SK-N-SH (cell line): ENCODE measurements around the gene ZC3H7B. TPM values are rescaled to one million over a fixed set of nuclear protein-coding genes. Genes with fewer than 3 reads are reported as not detected.

Experiments used
- CTCF ChIA-PET: fragments of 300-600, 350-600 bp; formaldehyde crosslinking; extraction: SDS; loops from one replicate; lab custom pipeline; 2021; lab: Yijun Ruan, JAX
- POLR2A ChIA-PET: fragments of 350-600 bp; sonication (Branson Sonifier 250); formaldehyde crosslinking; extraction: SDS; loops from one replicate; lab custom pipeline; 2020; ENCODE audit warnings: antibody characterized with exemption, inconsistent platforms; lab: Yijun Ruan, JAX
- DNase-seq: peaks from one replicate; pipeline ENCODE4 v3.0.0; 2012
- H2AFZ ChIP-seq: fragments of 200-600 bp; sonication (generic); 2 replicates; pipeline ENCODE4 v1.8.1; 2016; ENCODE audit warnings: antibody characterized with exemption, mild to moderate bottlenecking, low read depth
- H3F3A ChIP-seq: fragments of 200-600 bp; sonication (generic); replicated peaks from 2 replicates; pipeline ENCODE3; 2016; ENCODE audit warnings: antibody characterized with exemption, mild to moderate bottlenecking; ENCODE audit not compliant: insufficient read depth
- H3K27ac ChIP-seq, 2 experiments: fragments of 200-500 bp in 1 of 2; fragments of 200-600 bp in 1 of 2; sonication (Bioruptor generic) in 1 of 2; sonication (generic), shearing (Covaris generic) in 1 of 2; 2 replicates each; pipeline versions ENCODE4 v1.5.1 to v1.6.1; 2014 to 2016; ENCODE audit warnings: low read depth in 2 of 2, inconsistent platforms in 1 of 2, low read length in 1 of 2, mild to moderate bottlenecking in 1 of 2, mixed read lengths in 1 of 2
- H3K27me3 ChIP-seq: fragments of 200-600 bp; sonication (generic), shearing (Covaris generic); 2 replicates; pipeline ENCODE4 v1.6.1; 2016; ENCODE audit warnings: mixed run types; ENCODE audit not compliant: insufficient read depth
- H3K36me3 ChIP-seq, 2 experiments: fragments of 200-500 bp in 1 of 2; fragments of 200-600 bp in 1 of 2; sonication (Bioruptor generic) in 1 of 2; sonication (generic) in 1 of 2; replicated peaks in 1 of 2; 2 replicates each; pipeline versions ENCODE3 to v1.5.1; 2014 to 2016; ENCODE audit warnings: low read length in 1 of 2, mild to moderate bottlenecking in 1 of 2; ENCODE audit not compliant: insufficient read depth in 2 of 2, control insufficient read depth in 1 of 2
- H3K4me1 ChIP-seq, 2 experiments: fragments of 200-500 bp in 1 of 2; fragments of 200-600 bp in 1 of 2; sonication (Bioruptor generic) in 1 of 2; sonication (generic), shearing (Covaris generic) in 1 of 2; 2 replicates each; pipeline versions ENCODE4 v1.5.1 to v1.6.1; 2014 to 2016; ENCODE audit warnings: low read depth in 1 of 2, low read length in 1 of 2, mixed run types in 1 of 2; ENCODE audit not compliant: insufficient read depth in 2 of 2, control insufficient read depth in 1 of 2
- H3K4me2 ChIP-seq: fragments of 200-600 bp; sonication (generic), shearing (Covaris generic); 2 replicates; pipeline ENCODE4 v1.6.1; 2017; ENCODE audit warnings: mixed run types
- H3K4me3 ChIP-seq, 2 experiments: fragments of 200-500 bp in 1 of 2; fragments of 200-600 bp in 1 of 2; sonication (Bioruptor generic) in 1 of 2; sonication (generic), shearing (Covaris generic) in 1 of 2; 2 replicates each; pipeline versions ENCODE4 v1.5.1 to v1.8.1; 2014 to 2016; ENCODE audit warnings: low read depth in 2 of 2, inconsistent platforms in 1 of 2, low read length in 1 of 2, mild to moderate bottlenecking in 1 of 2, mixed read lengths in 1 of 2, moderate library complexity in 1 of 2
- H3K79me2 ChIP-seq: fragments of 200-600 bp; sonication (generic); 2 replicates; pipeline ENCODE4 v1.8.1; 2017; ENCODE audit warnings: mild to moderate bottlenecking; ENCODE audit not compliant: insufficient read depth
- H3K9ac ChIP-seq: fragments of 200-600 bp; sonication (generic); 2 replicates; pipeline ENCODE4 v1.6.1; 2017; ENCODE audit warnings: mixed run types
- H3K9me2 ChIP-seq: fragments of 200-600 bp; sonication (generic); 2 replicates; pipeline ENCODE4 v1.6.1; 2017; ENCODE audit warnings: mixed run types
- H3K9me3 ChIP-seq: fragments of 200-600 bp; sonication (generic); 2 replicates; pipeline ENCODE4 v1.6.1; 2017; ENCODE audit warnings: mixed run types, mild to moderate bottlenecking, moderate library complexity
- H4K20me1 ChIP-seq: fragments of 200-600 bp; sonication (generic); 2 replicates; pipeline ENCODE4 v1.6.1; 2017; ENCODE audit warnings: mild to moderate bottlenecking, mixed run types; ENCODE audit not compliant: insufficient read depth
- FOSL2 ChIP-seq: IDR thresholded peaks from 2 replicates; pipeline ENCODE4 v1.4.0; 2012; ENCODE audit warnings: low read depth, mild to moderate bottlenecking, moderate library complexity, borderline replicate concordance
- FOXJ3 ChIP-seq: sonication (generic); formaldehyde crosslinking; IDR thresholded peaks from 2 replicates; pipeline ENCODE4 v1.5.1; 2020; ENCODE audit warnings: mild to moderate bottlenecking, missing genetic modification reagents
- FOXM1 ChIP-seq: IDR thresholded peaks from 2 replicates; pipeline ENCODE4 v1.4.0; 2012; ENCODE audit warnings: low read depth, mild to moderate bottlenecking
- GABPA ChIP-seq: IDR thresholded peaks from 2 replicates; pipeline ENCODE4 v1.4.0; 2012; ENCODE audit warnings: low read depth, mild to moderate bottlenecking
- POLR2AphosphoS5 ChIP-seq: IDR thresholded peaks from 2 replicates; pipeline ENCODE4 v1.6.1; 2012; ENCODE audit warnings: low read depth, low read length
- RAD21 ChIP-seq: IDR thresholded peaks from 2 replicates; pipeline ENCODE4 v1.6.1; 2012; ENCODE audit warnings: mild to moderate bottlenecking, low read length
- RCOR1 ChIP-seq: fragments of 150-350 bp; IDR thresholded peaks from 2 replicates; pipeline ENCODE4 v1.6.1; 2017; ENCODE audit warnings: antibody characterized with exemption, low read length
- WGBS: methylation state at CpG from one replicate; pipeline ENCODE4 v1.1.6; 2017; ENCODE audit warnings: low lambda C conversion rate; 5-methylcytosine and 5-hydroxymethylcytosine counted together
- polyA plus RNA-seq, 3 experiments: library from polyadenylated mRNA; depleted of rRNA; stranded (reverse); fragments of >200 nt; gene quantifications; 2 replicates each; pipeline ENCODE4 v1.2.3, GENCODE V29; 2012
- TF ChIP-seq, protein P1 (sequence below): fragments of 150-350 bp; IDR thresholded peaks from 2 replicates; pipeline ENCODE4 v1.6.1; 2016; ENCODE audit warnings: mild to moderate bottlenecking, low read depth, low read length
- TF ChIP-seq, protein P2 (sequence below): IDR thresholded peaks from 2 replicates; pipeline ENCODE4 v1.4.0; 2012; ENCODE audit warnings: low read depth, borderline replicate concordance
- TF ChIP-seq, protein P3 (sequence below): fragments of 200-600 bp; sonication (generic); IDR thresholded peaks from 2 replicates; pipeline ENCODE4 v1.6.1; 2017; ENCODE audit warnings: antibody characterized with exemption, mild to moderate bottlenecking, moderate library complexity
- TF ChIP-seq, protein P4 (sequence below): IDR thresholded peaks from 2 replicates; pipeline ENCODE4 v1.6.1; 2012; ENCODE audit warnings: mild to moderate bottlenecking, low read depth, low read length, moderate library complexity

The ZC3H7B gene
- polyA plus RNA-seq, 1 of the 3 experiments (the other 2 are of a cell fraction): 27.1 TPM

DNA sequence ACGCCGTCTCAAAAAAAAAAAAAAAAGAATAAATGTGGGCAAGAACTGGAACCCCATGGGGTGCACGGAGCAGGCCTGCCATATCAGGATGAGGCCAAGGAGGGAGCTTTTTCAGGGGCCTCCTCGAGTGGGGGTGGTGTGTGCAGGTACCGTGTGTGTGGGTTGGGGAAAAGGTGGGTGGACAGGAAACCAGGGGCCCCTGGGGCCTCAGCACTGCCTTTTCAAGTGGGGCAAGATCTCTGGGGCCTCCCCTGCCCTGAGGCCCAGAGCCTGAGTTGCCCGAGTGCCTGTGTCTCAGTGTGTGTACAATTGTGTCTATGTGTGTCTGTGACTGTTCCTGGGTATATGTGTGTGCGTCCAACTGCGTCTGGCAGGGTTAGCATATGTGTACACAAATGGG, 104.3 kb downstream of the ZC3H7B start:
- H3K9ac ChIP-seq: no peak overlapping the region
- no peak overlapping the region for H2AFZ ChIP-seq
- H3K27me3 ChIP-seq: no peaks in the 10 kb centered on the region
- ChIA-PET CTCF (interaction anchor here (2.8 to 5.7 kb wide), 2 partner anchors 112 to 127 kb away, joined by 11 to 69 read pairs; no protein-coding TSS in a partner anchor), POLR2A (no interaction called here)
- H3K4me3 ChIP-seq: no peak overlapping the region
- 88% methylated on average over 7 of the region's 8 CpGs for WGBS
- H3F3A ChIP-seq: no peaks in the 10 kb centered on the region
- H3K4me1 ChIP-seq: peaks cover 10 to 13% of the 10 kb centered on the region in 2 experiments; a peak in 2 of 4 replicates
- H3K9me2 ChIP-seq: no peaks in the 10 kb centered on the region
- no peak overlapping the region for H3K27ac ChIP-seq
- no peaks in the 10 kb centered on the region for H3K36me3 ChIP-seq
- DNase-seq: no peak
- H3K9me3 ChIP-seq: no peaks in the 10 kb centered on the region
- no peak overlapping the region for H3K4me2 ChIP-seq
- H3K79me2 ChIP-seq: no peaks in the 10 kb centered on the region
- no peaks in the 10 kb centered on the region for H4K20me1 ChIP-seq
- no peak for TF ChIP-seq GABPA
- TF ChIP-seq FOXM1: no peak
- TF ChIP-seq FOSL2: no peak
- no peak for TF ChIP-seq RAD21
- TF ChIP-seq, protein P1, sequence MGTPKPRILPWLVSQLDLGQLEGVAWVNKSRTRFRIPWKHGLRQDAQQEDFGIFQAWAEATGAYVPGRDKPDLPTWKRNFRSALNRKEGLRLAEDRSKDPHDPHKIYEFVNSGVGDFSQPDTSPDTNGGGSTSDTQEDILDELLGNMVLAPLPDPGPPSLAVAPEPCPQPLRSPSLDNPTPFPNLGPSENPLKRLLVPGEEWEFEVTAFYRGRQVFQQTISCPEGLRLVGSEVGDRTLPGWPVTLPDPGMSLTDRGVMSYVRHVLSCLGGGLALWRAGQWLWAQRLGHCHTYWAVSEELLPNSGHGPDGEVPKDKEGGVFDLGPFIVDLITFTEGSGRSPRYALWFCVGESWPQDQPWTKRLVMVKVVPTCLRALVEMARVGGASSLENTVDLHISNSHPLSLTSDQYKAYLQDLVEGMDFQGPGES: no peak
- TF ChIP-seq, protein P2, sequence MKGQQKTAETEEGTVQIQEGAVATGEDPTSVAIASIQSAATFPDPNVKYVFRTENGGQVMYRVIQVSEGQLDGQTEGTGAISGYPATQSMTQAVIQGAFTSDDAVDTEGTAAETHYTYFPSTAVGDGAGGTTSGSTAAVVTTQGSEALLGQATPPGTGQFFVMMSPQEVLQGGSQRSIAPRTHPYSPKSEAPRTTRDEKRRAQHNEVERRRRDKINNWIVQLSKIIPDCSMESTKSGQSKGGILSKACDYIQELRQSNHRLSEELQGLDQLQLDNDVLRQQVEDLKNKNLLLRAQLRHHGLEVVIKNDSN: no peak
- TF ChIP-seq, protein P3, sequence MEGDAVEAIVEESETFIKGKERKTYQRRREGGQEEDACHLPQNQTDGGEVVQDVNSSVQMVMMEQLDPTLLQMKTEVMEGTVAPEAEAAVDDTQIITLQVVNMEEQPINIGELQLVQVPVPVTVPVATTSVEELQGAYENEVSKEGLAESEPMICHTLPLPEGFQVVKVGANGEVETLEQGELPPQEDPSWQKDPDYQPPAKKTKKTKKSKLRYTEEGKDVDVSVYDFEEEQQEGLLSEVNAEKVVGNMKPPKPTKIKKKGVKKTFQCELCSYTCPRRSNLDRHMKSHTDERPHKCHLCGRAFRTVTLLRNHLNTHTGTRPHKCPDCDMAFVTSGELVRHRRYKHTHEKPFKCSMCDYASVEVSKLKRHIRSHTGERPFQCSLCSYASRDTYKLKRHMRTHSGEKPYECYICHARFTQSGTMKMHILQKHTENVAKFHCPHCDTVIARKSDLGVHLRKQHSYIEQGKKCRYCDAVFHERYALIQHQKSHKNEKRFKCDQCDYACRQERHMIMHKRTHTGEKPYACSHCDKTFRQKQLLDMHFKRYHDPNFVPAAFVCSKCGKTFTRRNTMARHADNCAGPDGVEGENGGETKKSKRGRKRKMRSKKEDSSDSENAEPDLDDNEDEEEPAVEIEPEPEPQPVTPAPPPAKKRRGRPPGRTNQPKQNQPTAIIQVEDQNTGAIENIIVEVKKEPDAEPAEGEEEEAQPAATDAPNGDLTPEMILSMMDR: no peak
- no peak for TF ChIP-seq RCOR1
- TF ChIP-seq, protein P4, sequence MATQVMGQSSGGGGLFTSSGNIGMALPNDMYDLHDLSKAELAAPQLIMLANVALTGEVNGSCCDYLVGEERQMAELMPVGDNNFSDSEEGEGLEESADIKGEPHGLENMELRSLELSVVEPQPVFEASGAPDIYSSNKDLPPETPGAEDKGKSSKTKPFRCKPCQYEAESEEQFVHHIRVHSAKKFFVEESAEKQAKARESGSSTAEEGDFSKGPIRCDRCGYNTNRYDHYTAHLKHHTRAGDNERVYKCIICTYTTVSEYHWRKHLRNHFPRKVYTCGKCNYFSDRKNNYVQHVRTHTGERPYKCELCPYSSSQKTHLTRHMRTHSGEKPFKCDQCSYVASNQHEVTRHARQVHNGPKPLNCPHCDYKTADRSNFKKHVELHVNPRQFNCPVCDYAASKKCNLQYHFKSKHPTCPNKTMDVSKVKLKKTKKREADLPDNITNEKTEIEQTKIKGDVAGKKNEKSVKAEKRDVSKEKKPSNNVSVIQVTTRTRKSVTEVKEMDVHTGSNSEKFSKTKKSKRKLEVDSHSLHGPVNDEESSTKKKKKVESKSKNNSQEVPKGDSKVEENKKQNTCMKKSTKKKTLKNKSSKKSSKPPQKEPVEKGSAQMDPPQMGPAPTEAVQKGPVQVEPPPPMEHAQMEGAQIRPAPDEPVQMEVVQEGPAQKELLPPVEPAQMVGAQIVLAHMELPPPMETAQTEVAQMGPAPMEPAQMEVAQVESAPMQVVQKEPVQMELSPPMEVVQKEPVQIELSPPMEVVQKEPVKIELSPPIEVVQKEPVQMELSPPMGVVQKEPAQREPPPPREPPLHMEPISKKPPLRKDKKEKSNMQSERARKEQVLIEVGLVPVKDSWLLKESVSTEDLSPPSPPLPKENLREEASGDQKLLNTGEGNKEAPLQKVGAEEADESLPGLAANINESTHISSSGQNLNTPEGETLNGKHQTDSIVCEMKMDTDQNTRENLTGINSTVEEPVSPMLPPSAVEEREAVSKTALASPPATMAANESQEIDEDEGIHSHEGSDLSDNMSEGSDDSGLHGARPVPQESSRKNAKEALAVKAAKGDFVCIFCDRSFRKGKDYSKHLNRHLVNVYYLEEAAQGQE: no peak
- TF ChIP-seq FOXJ3 (CRISPR knock-in tag): no peak
- no peak for TF ChIP-seq POLR2AphosphoS5
